MM.1S (cell line): Measurements from ENCODE around the gene TLDC2.
"Not testable (repeated sequence)": the region's sequence is repeated elsewhere in the genome, so short reads cannot be mapped to it uniquely, and the experiment has no call there.

Source experiments
- DNase-seq: peaks from one replicate; pipeline ENCODE4 v3.0.0-alpha.2; 2015
- H2AFZ ChIP-seq: fragments of 300-600 bp; sonication (generic); 2 replicates; pipeline ENCODE4 v1.6.0; 2016; ENCODE audit warnings: antibody characterized with exemption, low read length
- H3F3A ChIP-seq: fragments of 300-600 bp; sonication (generic); 2 replicates; pipeline ENCODE4 v1.6.1; 2016; ENCODE audit warnings: mild to moderate bottlenecking, antibody characterized with exemption, low read length, moderate library complexity, mixed read lengths; ENCODE audit not compliant: insufficient read depth
- H3K27ac ChIP-seq: fragments of 300-600 bp; sonication (generic); 2 replicates; pipeline ENCODE4 v1.5.1; 2016; ENCODE audit warnings: mild to moderate bottlenecking, low read length
- H3K27me3 ChIP-seq: fragments of 300-600 bp; sonication (generic); replicated peaks from 2 replicates; pipeline ENCODE4 v1.6.0; 2016; ENCODE audit warnings: low read length; ENCODE audit not compliant: insufficient read depth
- H3K36me3 ChIP-seq: fragments of 300-600 bp; sonication (generic); replicated peaks from 2 replicates; pipeline ENCODE4 v1.6.1; 2016; ENCODE audit warnings: mild to moderate bottlenecking, low read length, mixed read lengths; ENCODE audit not compliant: insufficient read depth
- H3K4me1 ChIP-seq: fragments of 300-600 bp; sonication (generic); 2 replicates; pipeline ENCODE4 v1.6.1; 2016; ENCODE audit warnings: low read length, mixed read lengths
- H3K4me2 ChIP-seq: fragments of 300-600 bp; sonication (generic); 2 replicates; pipeline ENCODE4 v1.6.0; 2016; ENCODE audit warnings: low read depth, low read length
- H3K4me3 ChIP-seq: fragments of 300-600 bp; sonication (generic); 2 replicates; pipeline ENCODE4 v1.5.1; 2016; ENCODE audit warnings: low read length, mixed read lengths
- H3K79me2 ChIP-seq: fragments of 300-600 bp; sonication (generic); 2 replicates; pipeline ENCODE4 v1.6.1; 2016; ENCODE audit warnings: mixed run types, low read length, mixed read lengths
- H3K9ac ChIP-seq: fragments of 300-600 bp; sonication (generic); 2 replicates; pipeline ENCODE4 v1.6.1; 2016; ENCODE audit warnings: low read length, mixed read lengths
- H3K9me2 ChIP-seq: fragments of 300-600 bp; sonication (generic); replicated peaks from 2 replicates; pipeline ENCODE4 v1.6.1; 2016; ENCODE audit warnings: mild to moderate bottlenecking, low read length, mixed read lengths; ENCODE audit not compliant: insufficient read depth
- H3K9me3 ChIP-seq: fragments of 300-600 bp; sonication (generic); replicated peaks from 2 replicates; pipeline ENCODE4 v1.6.1; 2016; ENCODE audit warnings: mild to moderate bottlenecking, low read length, mixed read lengths; ENCODE audit not compliant: insufficient read depth
- H4K20me1 ChIP-seq: fragments of 300-600 bp; sonication (generic); 2 replicates; pipeline ENCODE4 v1.6.1; 2016; ENCODE audit warnings: mild to moderate bottlenecking, low read length, moderate library complexity, mixed read lengths; ENCODE audit not compliant: insufficient read depth
- EZH2 ChIP-seq: fragments of 300-600 bp; sonication (generic); optimal IDR thresholded peaks from 2 replicates; pipeline ENCODE3; 2017; ENCODE audit warnings: low read depth, mild to moderate bottlenecking, antibody characterized with exemption, low read length, mixed read lengths
- EZH2phosphoT487 ChIP-seq: fragments of 300-600 bp; sonication (generic); IDR thresholded peaks from 2 replicates; pipeline ENCODE4 v1.6.1; 2018; ENCODE audit warnings: antibody characterized with exemption, low read length
- TF ChIP-seq, protein P1 (sequence below): fragments of 300-600 bp; sonication (generic); IDR thresholded peaks from 2 replicates; pipeline ENCODE4 v1.5.1; 2016; ENCODE audit warnings: antibody characterized with exemption, low read length, mixed read lengths

The TLDC2 gene

DNA sequence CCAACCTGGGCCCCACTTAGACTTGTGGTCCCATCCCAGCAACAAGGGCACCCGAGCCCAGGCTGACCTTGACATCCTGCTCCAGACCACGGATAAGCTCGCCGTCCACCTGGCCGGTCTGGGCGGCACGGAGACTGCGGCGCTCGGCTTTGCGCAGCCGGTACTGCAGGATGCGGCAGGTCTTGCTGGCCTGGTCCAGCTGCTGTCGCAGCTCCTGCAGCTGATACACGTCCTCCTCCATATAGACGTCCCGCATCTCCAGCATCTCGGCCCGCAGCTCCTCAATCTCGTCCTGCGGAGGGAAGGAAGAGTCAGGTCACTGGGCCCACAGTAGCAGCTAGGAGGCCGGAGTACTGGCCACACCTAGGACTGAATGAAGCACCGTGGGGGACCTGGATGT lies 36.8 kb upstream of the TLDC2 start:
- Histone ChIP-seq H3K9me3 (no peaks in the 10 kb centered on the region), H3F3A (peaks cover 16% of the 10 kb centered on the region), H2AFZ (no peak overlapping the region), H3K36me3 (no peaks in the 10 kb centered on the region), H3K79me2 (no peaks in the 10 kb centered on the region), H3K9ac (no peak overlapping the region), H3K27me3 (no peaks in the 10 kb centered on the region), H3K4me3 (no peak overlapping the region), H3K9me2 (no peaks in the 10 kb centered on the region), H4K20me1 (no peaks in the 10 kb centered on the region), H3K4me2 (no peak overlapping the region), H3K27ac (no peak overlapping the region), H3K4me1 (peaks cover 28% of the 10 kb centered on the region)
- DNase-seq: no peak
- TF ChIP-seq, protein P1, sequence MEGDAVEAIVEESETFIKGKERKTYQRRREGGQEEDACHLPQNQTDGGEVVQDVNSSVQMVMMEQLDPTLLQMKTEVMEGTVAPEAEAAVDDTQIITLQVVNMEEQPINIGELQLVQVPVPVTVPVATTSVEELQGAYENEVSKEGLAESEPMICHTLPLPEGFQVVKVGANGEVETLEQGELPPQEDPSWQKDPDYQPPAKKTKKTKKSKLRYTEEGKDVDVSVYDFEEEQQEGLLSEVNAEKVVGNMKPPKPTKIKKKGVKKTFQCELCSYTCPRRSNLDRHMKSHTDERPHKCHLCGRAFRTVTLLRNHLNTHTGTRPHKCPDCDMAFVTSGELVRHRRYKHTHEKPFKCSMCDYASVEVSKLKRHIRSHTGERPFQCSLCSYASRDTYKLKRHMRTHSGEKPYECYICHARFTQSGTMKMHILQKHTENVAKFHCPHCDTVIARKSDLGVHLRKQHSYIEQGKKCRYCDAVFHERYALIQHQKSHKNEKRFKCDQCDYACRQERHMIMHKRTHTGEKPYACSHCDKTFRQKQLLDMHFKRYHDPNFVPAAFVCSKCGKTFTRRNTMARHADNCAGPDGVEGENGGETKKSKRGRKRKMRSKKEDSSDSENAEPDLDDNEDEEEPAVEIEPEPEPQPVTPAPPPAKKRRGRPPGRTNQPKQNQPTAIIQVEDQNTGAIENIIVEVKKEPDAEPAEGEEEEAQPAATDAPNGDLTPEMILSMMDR: no peak
- TF ChIP-seq EZH2phosphoT487 (no peak), EZH2 (no peak)

DNA sequence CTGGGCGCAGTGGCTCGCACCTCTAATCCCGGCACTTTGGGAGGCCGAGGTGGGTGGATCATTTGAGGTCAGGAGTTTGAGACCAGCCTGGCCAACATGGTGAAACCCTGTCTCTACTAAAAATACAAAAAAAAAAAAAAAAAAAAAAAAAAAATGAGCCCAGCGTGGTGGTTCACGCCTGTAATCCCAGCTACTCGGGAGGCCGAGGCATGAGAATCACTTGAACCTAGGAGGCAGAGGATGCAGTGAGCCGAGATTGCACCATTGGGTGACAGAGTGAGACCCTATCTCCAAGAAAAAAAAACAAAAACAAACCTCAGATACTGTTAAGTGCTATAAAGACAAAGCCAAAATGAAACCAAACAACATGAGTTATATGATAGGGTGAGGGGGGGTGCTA lies 34.9 kb upstream of the TLDC2 start:
- peaks cover 22% of the 10 kb centered on the region for H3K4me1 ChIP-seq
- not testable (repeated sequence) for H3K79me2 ChIP-seq, H2AFZ ChIP-seq, H3K9ac ChIP-seq, H3K36me3 ChIP-seq, DNase-seq, H3K9me3 ChIP-seq, H3K4me3 ChIP-seq, H3K9me2 ChIP-seq, H3K27me3 ChIP-seq, H3K4me2 ChIP-seq, H4K20me1 ChIP-seq
- peak overlapping the region; percentile 66; the same call in 1 of the 2 replicates for H3K27ac ChIP-seq
- peaks cover 16% of the 10 kb centered on the region for H3F3A ChIP-seq

DNA sequence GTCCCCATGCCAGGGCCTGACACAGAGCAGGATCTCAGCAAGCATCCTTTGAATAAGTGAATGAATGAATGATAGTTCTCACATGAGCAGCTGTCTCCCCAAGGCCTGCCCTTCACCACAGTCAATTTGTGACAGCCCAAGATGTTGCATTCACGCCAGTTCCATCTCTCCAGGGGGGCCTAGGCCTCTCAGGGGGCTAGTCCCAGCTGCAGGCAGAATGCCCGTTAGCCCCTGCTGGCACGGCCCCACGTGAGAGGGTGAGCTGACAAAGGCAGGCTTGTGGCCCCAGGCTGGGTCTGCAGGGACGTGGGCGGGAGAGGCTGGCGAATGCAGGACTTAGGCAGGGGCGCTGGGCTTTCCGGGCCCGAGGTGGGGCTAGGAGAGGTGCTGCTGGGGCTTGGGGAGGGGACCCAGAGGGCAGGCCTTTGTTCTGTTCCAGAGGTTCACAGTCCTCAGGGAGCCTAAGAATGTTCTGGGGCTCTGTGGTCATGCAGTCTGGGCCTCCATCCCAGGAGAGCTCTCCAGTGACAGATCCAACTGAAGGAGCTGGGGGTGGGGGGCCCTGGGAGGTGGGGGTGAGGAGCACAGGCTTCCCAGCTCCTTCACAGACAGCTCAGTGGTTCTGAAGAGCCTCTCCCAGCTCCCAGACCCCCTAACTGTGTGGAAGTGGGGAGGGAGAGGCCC lies 30.5 kb upstream of the TLDC2 start:
- Histone ChIP-seq H3K4me2 (no peak overlapping the region), H3K36me3 (no peaks in the 10 kb centered on the region), H3K27ac (no peak overlapping the region), H3K4me3 (no peak overlapping the region), H3K79me2 (no peaks in the 10 kb centered on the region), H3K27me3 (no peaks in the 10 kb centered on the region), H3K9me3 (no peaks in the 10 kb centered on the region), H3K9me2 (no peaks in the 10 kb centered on the region), H3K9ac (no peak overlapping the region), H4K20me1 (no peaks in the 10 kb centered on the region), H2AFZ (no peak overlapping the region), H3F3A (peaks cover 16% of the 10 kb centered on the region), H3K4me1 (peaks cover 22% of the 10 kb centered on the region)
- no peak for DNase-seq
- no peak for TF ChIP-seq EZH2
- TF ChIP-seq, protein P1: no peak
- no peak for TF ChIP-seq EZH2phosphoT487

DNA sequence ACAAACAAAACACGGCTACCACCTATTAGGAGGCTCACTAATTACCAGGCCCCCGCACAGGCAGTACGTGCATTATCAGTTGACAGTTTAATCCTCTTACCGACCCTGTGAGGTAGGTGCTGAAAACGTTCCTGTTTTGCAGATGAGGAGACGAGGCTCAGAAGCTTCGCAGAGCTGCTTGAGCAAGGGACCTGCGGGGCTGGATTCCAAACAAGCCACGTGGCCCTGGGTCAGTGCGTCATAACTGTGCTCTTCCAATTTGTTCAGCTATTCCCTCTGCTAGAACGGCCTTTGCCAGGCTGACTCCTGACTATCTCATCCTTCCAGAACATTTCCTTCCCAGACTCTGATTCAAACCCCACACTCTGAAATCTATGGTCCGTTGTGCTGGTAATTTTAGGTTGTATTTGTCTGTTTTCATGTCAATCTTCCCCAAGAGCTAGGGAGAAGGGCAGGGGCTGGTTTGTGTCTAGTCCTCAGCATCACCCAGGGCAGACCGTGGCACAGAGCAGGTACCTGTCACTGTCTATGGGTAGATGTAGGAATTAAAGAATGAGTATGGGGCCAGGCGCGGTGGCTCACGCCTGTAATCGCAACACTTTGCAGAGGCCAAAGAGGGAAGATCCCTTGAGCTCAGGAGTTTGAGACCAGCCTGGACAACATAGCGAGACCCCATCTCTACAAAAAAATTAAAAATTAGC lies 28.8 kb upstream of the TLDC2 start:
- no peaks in the 10 kb centered on the region for H3K79me2 ChIP-seq
- H3K4me2 ChIP-seq: no peak overlapping the region
- no peaks in the 10 kb centered on the region for H3K36me3 ChIP-seq
- H3K9me3 ChIP-seq: no peaks in the 10 kb centered on the region
- TF ChIP-seq EZH2phosphoT487 (no peak), EZH2 (no peak)
- TF ChIP-seq, protein P1: no peak
- no peak overlapping the region for H3K9ac ChIP-seq
- no peak overlapping the region for H3K27ac ChIP-seq
- peaks cover 10% of the 10 kb centered on the region; the same call in 1 of the 2 replicates for H3F3A ChIP-seq
- no peak overlapping the region for H2AFZ ChIP-seq
- no peaks in the 10 kb centered on the region for H4K20me1 ChIP-seq
- no peak for DNase-seq
- peaks cover 13% of the 10 kb centered on the region for H3K4me1 ChIP-seq
- H3K9me2 ChIP-seq: no peaks in the 10 kb centered on the region
- no peak overlapping the region for H3K4me3 ChIP-seq
- H3K27me3 ChIP-seq: no peaks in the 10 kb centered on the region
